NB4 (cell line): ENCODE data around the gene PPAT.

Experiments
- POLR2A ChIP-seq: IDR thresholded peaks from 2 replicates; pipeline ENCODE4 v1.6.1; 2011; ENCODE audit warnings: mild to moderate bottlenecking; ENCODE audit not compliant: insufficient read length; ENCODE audit errors: extremely low read depth
- TF ChIP-seq, protein P1 (sequence below): IDR thresholded peaks from 2 replicates; pipeline ENCODE4 v1.6.1; 2011; ENCODE audit warnings: low read depth, low read length

DNA sequence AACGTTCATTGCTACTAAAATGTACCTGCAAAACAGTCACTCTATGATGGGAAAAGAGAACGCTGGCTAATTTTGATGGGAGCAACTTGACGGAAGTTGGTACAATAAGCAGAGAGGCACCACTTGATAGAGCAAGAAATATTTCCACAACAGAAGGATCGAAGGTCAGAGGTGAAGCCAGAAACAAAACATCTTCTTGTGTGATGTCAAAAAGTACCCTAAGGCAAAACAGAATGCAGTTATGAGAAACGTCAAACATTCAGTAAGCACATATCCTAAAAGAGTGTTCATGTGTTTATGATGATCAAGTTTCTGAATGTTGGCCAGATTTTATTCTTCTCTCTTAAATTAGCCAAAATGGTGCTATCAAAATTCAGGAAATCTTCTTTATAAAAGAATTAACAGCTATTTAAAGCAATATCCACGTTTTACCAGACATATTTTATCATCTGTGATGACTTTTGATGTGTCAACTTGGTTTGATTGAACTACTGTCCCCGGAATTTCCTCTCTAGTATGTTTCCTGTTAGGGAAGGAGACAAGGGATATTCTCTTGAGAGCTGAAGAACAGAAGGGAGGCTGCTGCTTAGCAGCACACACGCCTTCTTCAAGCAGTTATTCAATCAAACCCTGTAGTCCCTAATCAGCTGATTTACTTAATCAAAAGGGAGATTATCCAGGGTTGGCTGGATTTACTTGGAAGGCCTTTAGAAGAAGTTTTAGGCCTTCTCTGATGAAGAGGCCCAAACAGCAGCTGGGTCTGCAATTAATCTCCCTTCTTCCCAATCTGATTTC is 63.8 kb downstream of the PPAT start:
- TF ChIP-seq, protein P1, sequence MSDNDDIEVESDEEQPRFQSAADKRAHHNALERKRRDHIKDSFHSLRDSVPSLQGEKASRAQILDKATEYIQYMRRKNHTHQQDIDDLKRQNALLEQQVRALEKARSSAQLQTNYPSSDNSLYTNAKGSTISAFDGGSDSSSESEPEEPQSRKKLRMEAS: no peak
- no peak for TF ChIP-seq POLR2A
